Measurements from ENCODE around the gene SENP1.

The SENP1 gene

GRCh38 chr12:48105867-48106680 lies at the start of gene SENP1:
Gene SENP1, minus strand, starts transcription at chr12:48106079. Its CDS starts 4,607 bp downstream, at chr12:48101472.
- peak within 1 kb of the TSS; percentile 88 for H3K4me3 ChIP-seq (ENCODE audit: low read depth, low read length)
- no peak for TF ChIP-seq CTCF (IDR thresholded peaks at IDR 0.05; ENCODE audit: control insufficient read depth, extremely low read depth, insufficient read depth)
- DNase-seq (ENCODE audit: low read depth) = peak; percentile 69

GRCh38 chr12:48151103-48151771 lies 45.4 kb upstream of the SENP1 start:
- TF ChIP-seq CTCF (IDR thresholded peaks at IDR 0.05; ENCODE audit: control insufficient read depth, extremely low read depth, insufficient read depth) = no peak
- no peak for DNase-seq (ENCODE audit: low read depth)
- no peak overlapping the region for H3K4me3 ChIP-seq (ENCODE audit: low read depth, low read length)

- TF ChIP-seq CTCF (IDR thresholded peaks at IDR 0.05; ENCODE audit: control insufficient read depth, extremely low read depth, insufficient read depth) = no peak
These were observed 40.1 kb upstream of the SENP1 start for GRCh38 chr12:48145981-48146380.

GRCh38 chr12:48143898-48144297 lies 38.0 kb upstream of the SENP1 start:
- no peak for TF ChIP-seq CTCF (IDR thresholded peaks at IDR 0.05; ENCODE audit: control insufficient read depth, extremely low read depth, insufficient read depth)
- no peak overlapping the region for H3K4me3 ChIP-seq (ENCODE audit: low read depth, low read length)
- no peak for DNase-seq (ENCODE audit: low read depth)

More at GRCh38 chr12:48145981-48146380, 40.1 kb upstream of the SENP1 start:
- no peak overlapping the region for H3K4me3 ChIP-seq (ENCODE audit: low read depth, low read length)
- DNase-seq (ENCODE audit: low read depth) = no peak

- no peak overlapping the region for H3K4me3 ChIP-seq (ENCODE audit: low read depth, low read length)
- no peak for DNase-seq (ENCODE audit: low read depth)
- no peak for TF ChIP-seq CTCF (IDR thresholded peaks at IDR 0.05; ENCODE audit: control insufficient read depth, extremely low read depth, insufficient read depth)
These were observed 37.2 kb upstream of the SENP1 start for GRCh38 chr12:48142818-48143674.

GRCh38 chr12:48135027-48135426 lies 29.1 kb upstream of the SENP1 start:
- no peak overlapping the region for H3K4me3 ChIP-seq (ENCODE audit: low read depth, low read length)
- DNase-seq (ENCODE audit: low read depth) = no peak
- TF ChIP-seq CTCF (IDR thresholded peaks at IDR 0.05; ENCODE audit: control insufficient read depth, extremely low read depth, insufficient read depth) = no peak
